GM21737 (cell line): ENCODE data around the gene TMEM204.

Experiments
- ATAC-seq: cut with Tn5 transposase; IDR thresholded peaks from one replicate; pipeline ENCODE4 v1.9.1; 2021; ENCODE audit warnings: mild to moderate bottlenecking, moderate library complexity; ENCODE audit not compliant: unreplicated experiment

TMEM204 gene

DNA sequence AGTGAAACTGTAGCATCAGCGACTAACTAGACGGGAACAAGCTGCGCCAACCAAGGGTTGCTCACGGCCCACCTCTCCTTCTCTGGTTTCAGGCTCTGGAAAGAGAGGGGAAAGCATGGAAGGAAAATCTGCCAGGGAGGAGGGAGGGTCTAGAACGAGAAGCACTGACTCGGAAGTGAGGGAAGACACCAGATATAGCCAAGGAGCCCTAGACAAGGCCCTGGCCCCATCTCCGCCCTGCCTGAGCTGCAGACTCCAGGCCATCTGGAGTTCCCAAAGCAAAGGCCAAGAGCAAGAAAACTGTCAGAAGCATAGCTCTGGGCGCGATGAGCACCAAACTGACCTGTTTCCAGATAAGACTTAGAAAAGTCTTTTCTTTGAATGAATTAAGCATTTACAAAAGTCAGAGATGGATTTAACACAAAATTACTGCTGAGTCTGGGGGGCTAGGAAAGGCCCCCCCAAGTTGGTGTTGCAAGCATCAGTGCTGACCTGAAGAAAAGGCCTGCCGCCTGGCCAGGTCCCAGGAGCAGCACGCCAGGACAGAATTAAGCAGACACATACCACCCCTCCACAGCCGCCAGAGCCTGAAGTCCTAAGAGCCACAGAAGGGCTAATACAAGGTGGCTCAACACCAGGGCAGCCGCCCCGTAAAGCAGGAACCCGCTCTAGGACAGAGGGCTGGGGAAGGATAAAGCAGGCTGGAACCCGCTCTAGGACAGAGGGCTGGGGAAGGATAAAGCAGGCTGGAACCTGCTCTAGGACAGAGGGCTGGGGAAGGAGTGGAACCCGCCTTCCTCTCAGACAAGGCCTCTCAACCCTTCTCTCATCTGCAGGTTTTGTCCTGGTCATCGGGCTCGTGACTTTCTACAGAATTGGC, 20.7 kb downstream of the TMEM204 start:
- no peak for ATAC-seq

DNA sequence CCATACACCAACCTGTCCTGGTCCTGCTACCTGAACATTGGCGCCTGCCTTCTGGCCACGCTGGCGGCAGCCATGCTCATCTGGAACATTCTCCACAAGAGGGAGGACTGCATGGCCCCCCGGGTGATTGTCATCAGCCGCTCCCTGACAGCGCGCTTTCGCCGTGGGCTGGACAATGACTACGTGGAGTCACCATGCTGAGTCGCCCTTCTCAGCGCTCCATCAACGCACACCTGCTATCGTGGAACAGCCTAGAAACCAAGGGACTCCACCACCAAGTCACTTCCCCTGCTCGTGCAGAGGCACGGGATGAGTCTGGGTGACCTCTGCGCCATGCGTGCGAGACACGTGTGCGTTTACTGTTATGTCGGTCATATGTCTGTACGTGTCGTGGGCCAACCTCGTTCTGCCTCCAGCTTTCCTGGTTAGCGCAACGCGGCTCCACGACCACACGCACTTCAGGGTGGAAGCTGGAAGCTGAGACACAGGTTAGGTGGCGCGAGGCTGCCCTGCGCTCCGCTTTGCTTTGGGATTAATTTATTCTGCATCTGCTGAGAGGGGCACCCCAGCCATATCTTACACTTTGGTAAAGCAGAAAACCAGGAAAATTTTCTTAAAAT, 21.5 kb downstream of the TMEM204 start:
- ATAC-seq: no peak

DNA sequence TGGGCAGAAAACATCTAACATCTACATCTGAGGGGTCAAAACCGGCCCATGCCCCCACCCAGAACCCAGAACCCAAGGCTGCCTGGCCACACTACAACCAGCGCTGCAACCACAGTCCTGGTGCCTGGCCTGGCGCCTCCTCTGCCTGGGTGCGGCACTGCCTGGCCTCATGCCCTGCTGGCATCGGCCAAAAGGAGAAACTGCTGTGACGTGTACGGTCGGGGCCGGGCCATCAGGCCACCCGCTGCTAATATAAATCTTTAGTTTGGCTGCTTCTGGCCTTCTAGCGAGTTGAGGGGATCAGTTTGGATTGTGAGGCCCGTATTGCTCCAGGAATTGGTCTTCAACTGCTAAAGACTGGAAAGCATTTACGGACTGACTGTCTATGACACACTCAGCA, 22.8 kb downstream of the TMEM204 start:
- no peak for ATAC-seq

DNA sequence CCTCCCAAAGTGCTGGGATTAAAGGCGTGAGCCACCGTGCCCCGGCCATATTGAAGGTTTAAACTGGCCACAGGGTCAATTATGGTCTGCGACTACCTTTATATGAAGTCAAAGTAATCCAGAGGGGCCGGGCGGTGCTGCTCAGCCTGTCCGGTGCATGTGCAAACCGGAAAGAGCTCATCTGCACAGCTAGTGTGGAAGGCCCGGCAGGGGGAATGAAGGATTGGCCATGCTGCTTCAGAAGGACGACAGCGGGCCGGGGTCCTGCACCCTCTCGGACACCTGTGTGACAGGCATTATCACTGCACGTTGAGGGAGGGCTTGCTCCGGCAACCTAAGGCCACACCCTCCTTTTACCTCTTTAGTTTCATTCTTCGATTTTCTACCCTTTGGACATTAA, 23.6 kb downstream of the TMEM204 start:
- no peak for ATAC-seq

DNA sequence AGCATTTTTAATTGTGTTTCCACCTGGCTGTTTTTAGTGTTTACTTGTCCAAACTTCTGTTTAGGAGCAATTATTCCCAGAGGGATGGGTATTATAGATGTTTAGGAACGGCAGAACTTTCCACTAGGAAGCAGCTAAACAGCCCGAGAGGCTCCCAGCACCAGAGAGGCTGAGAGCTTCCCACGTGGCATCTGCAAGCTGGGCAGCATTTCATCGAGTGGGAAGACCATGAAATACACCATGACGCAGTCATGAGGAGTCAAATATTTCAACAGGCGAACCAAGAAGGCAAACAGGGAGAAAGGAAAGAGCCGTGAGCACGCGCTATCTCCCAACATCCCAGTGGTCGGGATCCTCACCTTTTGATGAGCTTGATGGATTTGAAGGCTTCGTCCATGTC, 24.1 kb downstream of the TMEM204 start:
- no peak for ATAC-seq

DNA sequence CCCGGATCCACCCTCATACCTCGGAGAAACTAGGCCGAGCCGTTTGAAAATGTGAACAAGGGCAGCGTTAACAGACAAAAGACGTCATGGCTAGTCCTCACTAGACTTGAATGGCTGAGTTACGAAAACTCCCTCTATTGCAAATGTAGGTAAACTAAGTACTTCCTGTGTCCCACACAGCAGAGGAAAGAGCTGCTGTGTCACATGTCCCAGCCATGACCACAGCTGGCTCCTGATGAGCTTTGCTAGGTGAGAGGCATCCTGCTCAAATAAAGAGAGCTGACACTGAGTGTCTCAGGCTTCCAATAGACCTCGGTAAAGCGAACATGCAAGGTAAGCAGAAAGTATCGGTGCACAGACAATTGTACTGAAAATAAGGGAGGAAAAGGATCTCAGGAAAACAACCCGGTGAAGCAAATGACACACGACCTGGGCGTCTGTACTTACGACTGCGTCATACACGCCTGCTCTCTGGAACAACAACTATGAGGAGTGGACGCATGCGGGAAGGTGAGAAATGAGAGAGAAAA, 26.0 kb downstream of the TMEM204 start:
- no peak for ATAC-seq

DNA sequence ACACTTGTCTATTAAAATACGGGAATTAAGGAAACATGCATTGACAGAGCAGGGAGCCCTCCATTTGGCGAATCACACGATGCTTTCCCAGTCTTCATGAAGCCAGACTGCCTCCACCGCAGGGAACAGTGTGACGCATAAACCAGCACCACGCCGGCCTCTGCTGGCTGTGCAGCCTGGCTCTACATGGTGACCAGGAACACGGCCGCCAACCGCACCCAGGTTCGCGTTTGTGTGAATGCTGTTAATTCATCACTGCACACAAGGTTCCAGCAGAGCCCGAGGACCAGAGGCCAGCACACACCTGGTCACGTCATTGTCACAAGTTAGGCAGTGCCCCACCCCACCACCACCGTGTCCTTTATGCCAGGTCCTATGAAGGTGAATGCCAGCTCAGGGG, 26.7 kb downstream of the TMEM204 start:
- ATAC-seq: no peak

DNA sequence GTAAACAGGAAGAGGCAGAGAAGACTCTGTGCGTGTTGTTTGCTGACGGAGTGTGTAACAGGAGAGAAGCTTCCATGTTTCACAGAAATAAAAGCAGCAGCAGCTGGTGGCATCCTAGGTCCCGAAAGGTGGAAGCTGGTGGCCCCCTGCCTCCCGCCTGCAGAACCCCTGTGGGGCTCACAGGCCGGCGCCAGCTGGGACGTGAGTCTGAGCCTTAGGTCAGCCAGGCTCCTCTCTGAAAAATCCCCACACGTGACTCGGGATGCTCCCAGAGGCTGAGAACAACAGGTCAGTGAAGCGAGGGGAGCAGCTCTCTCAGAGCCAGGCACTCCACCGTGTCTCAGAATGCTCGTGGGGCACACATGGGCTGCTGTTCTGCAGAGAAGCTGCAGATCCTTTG, 27.4 kb downstream of the TMEM204 start:
- ATAC-seq: no peak

DNA sequence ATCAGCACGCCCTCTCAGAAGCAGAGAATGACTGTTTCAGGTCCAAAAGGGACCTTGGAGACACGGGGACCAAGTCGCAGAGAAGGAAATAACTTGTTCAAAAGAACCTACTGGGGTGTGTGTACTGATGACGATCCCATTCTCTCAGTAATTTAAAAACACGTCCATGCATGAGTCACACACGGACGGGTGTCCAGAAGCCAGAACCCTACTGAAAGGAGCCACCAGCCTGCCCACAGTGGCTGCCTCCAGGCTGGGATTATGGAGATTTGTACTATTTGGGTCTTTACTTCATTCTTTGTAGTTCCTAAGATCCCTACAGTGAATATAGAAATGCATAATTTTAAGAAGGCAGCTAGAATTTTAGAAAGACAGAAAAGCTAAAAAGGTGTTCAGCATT, 27.8 kb downstream of the TMEM204 start:
- ATAC-seq: no peak

DNA sequence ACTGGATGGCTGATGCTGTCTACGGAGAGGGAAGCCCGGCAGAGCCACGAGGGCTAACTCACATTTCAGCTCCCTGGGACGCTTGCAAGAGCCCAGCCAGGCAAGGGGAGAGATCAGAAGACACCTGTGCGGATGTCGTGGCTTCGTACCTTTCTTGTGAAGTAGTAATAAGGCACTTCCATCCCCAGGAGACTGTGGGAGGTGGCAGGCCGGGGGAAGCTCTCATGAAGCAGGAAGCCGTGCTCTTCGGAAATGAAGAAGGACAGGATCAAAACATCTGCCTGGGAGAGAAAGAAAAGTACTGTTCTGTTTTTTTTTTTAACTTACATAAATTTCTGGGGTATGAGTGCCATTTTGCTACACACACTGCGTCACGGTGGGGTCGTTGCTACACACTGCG, 28.4 kb downstream of the TMEM204 start:
- no peak for ATAC-seq

DNA sequence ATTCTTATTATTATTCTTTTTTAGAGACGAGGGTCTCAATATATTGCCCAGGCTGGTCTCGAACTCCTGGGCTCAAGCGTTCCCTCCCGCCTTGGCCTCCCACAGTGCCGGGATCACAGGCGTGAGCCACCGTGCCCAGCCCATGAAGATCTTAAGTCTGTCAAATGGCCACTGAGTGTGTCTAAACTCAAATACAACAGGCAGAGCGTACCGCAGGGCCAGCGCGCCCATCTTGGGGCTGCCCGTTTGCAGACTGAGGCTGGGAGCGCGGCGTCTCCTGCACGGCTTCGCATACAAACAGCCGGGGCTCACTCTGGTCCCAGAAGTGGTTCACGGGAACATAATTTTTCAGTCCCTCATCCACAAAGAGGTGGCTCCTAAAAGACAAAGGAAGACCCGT, 30.3 kb downstream of the TMEM204 start:
- ATAC-seq: no peak

DNA sequence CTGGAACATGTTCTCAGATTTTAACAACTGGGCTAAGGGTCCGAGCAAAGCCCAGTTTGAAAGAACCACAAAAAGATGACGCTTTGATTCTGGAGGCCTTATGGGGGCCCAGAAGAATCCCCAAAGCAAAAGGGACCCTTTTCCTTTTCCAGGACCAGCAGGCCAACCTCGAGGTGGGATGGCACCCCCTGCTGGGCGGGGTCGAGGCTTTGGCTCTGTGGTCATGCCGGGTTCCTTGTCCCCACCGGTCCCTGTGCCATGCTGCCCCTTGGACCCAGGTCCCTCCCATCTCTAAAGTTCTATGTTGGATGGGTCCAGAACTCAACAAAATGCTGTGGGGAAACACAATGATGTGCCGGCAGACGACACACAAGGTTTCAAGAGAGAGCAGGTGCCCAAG, 30.9 kb downstream of the TMEM204 start:
- ATAC-seq: no peak

DNA sequence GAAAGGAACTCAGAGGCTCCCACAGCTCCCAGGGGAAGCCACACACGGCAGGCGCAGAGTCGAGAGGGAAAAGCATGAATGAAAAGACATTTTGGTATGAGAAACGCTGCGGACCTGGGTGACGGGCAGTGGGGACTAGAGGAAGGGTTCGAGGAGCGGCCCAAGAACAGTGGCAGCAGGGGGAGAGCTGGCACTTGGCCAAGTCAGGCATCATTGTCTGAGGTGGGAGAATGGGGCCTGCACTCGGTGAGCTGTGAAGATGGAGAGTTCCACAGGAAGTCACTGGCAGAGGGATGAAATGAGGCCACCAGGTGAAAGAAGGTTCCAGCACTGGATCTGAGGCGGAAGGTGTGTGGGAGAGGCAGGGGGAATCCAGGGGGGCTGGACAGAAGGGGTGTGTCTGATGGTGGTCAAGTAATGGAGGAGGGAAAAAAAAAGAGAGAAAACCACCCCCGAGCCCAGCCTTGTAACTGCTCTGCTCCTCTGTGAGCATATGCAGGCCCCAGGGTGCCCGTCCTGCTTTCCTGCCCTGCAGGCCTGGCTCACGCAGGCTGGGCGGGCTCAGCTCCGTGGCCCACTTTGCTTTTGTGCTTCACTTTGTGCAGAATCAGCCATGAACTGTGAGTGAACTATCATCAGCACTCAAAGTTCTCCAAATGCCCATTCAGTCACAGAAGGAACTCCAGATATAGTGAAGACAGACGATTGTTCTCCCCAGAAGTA, 31.8 kb downstream of the TMEM204 start:
- no peak for ATAC-seq

DNA sequence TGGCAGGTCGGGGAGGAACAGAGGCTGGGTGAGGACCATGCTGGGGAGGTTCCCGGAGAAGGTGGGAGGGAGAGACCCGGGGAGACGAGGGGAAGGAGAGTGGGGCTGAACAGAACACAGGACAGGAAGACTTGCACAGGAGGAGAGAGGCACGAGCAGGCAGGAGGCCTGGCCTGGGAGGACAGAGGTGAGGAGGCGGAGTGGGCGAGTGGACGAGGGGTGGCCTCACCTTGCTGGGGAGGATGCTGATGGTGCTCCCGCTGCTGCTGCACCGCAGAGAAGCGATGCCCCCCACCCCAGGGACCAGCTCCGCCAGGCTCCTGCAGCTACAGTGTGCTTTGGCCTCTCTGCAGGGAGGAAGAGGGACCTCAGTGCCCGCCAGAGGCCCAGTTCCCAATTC, 34.5 kb downstream of the TMEM204 start:
- no peak for ATAC-seq

DNA sequence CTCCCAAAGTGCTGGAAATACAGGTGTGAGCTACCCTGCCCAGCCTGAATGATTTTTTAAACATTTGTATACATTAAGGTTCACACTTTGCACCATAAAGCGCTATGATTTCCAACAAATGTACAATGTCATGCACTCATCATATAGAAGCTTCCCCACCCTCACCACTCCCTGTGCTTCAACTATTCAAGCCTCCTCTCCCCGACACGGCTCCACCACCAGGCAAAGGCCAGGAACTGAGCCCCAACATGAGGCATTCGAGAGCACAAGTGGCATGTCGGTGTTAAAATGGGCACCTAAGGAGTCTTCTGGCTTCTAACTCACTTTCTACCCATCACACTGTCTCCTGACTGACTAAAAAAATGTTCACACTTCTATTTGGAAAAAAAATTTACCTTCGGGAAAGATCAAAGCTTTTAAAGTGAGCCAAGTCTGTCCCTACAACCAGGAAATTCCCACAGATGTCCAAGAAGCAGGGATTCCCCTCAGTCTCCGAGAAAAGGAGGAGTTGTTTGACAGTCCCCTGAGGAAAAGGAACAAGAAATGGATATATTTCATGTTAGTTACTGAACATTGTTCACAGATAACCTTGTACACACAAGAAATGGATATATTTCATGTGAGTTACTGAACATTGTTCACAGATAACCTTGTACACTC, 37.7 kb downstream of the TMEM204 start:
- ATAC-seq: no peak

DNA sequence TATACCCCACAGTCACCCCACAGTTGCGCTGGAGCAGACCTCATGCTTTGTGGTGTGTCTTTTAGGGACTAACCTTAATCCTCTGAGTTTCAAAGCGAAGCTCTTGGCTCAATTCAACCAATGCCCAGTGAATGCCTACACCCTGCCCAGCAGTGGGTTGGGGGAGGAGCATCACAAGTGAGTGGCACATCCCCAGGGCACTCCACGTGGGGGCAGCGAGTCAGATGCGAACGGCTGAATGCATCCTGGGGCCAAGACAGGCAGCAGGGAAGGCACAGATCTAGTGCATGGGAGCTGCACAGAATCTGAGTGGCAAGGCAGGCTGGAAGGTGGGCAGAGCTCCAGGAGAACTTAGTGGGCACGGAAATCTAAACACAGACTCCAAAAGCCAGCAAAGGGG, 39.2 kb downstream of the TMEM204 start:
- ATAC-seq: no peak

DNA sequence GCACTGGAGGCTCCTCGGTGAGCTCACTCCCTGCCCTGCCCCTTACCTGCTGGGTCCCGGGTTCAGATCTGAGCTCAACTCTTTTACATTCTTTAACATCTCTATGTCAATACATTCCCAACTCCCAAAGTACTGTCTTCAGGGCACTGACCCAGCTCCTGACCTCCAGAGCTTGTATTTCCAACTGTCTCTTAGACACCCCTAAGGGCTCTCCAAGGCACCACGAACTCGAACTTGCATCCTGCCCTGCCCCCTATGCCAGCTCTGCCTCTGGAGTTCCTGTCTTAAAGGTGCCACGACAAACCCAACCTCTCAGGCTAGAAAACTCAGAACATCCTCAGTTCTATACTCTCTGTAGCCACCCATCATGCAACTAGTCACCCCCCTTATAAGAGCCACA, 39.8 kb downstream of the TMEM204 start:
- no peak for ATAC-seq

DNA sequence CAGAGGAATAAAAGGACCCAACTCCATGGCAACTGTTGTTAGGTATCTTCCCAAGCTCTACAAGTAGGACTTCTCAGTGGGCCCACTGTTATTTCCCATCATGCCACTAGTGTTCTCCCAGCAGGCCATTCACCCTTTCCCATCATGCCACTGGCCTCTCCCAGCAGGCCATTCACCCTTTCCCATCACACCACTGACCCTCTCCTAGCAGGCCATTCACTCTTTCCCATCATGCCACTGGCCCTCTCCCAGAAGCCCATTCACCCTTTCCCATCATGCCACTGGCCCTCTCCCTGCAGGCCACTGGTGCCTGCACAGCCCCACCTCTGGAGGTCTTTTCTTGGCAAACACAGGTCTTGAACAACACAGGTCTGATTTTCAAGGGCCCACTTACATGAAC, 42.1 kb downstream of the TMEM204 start:
- no peak for ATAC-seq

DNA sequence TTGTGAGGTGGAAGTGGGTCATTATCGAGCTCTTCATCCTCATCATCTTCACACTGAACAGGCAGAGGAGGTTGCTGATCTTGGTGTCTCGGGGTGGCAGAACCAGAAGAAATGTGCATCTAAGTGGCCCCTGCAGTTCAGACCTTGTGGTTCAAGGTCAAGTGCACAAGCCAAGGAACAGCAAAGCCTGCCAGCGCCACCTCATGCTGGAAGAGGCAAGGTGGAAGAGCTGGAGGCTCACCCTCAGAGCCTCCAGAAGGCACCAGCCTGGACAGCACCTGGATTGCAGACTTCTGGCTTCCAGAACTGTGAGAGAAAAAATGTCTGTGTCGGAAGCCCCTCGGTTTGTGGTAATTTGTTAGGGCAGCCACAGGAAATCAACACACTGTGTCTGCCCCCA, 45.7 kb downstream of the TMEM204 start:
- ATAC-seq: no peak

DNA sequence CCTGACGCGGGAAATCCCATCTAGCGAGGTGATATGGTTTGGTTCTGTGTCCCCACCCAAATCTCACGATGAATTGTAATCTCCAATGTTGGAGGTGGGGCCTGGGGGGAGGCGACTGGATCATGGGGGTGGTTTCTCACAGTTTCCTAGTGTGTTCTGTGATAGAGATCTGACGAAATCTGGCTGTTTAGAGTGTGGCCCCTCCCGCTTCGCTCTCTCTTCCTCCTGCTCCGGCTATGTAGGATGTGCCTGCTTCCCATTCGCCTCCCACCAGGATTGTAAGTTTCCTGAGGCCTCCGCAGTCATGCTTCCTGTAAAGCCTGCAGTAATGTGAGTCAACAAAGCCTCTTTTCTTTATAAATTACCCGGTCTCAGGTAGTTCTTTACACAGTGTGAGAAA, 46.8 kb downstream of the TMEM204 start:
- no peak for ATAC-seq

DNA sequence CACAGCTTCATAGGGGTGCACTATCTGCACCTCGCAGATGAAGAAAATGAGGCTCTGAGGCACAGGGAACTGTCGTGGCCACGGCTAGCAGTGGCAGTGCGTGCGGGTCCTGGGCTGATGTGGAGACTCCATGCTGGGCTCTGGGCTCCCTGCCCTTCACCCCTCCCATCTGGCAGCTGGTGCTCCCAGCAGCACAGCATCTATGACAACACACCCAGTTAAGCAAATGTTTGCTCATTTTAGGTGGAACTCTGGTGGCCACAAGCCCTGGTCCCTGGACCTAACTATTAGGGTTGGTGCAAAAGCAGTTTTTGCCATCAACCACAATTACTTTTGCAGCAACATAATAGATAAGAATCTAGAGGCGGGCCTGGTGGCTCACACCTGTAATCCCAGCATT, 47.5 kb downstream of the TMEM204 start:
- ATAC-seq: no peak
